Measurements from ENCODE around the gene HOXB2.

HOXB2 gene

GRCh38 chr17:48578616-48579470 is 33.9 kb upstream of the HOXB2 start:
- DNase-seq (ENCODE audit: low read depth in 2 of 2): no peak

GRCh38 chr17:48577946-48578615 is 33.2 kb upstream of the HOXB2 start, which contains the start of gene HOXB4:
HOXB4 (minus strand) TSS chr17:48578350; CDS start chr17:48578319, 31 bp downstream.
- DNase-seq (ENCODE audit: low read depth in 2 of 2): peak in 1 of 2 donors; percentile 42

GRCh38 chr17:48577330-48577945 is 32.5 kb upstream of the HOXB2 start:
- no peak for DNase-seq (ENCODE audit: low read depth in 2 of 2)

GRCh38 chr17:48576479-48577309 is 31.8 kb upstream of the HOXB2 start:
- DNase-seq (ENCODE audit: low read depth in 2 of 2): no peak

GRCh38 chr17:48575673-48576478 is 31.0 kb upstream of the HOXB2 start:
- DNase-seq (ENCODE audit: low read depth in 2 of 2): no peak

- DNase-seq (ENCODE audit: low read depth in 2 of 2): no peak
Measured at GRCh38 chr17:48575066-48575582, 30.2 kb upstream of the HOXB2 start.

- no peak for DNase-seq (ENCODE audit: low read depth in 2 of 2)
Measured at GRCh38 chr17:48574505-48575065, 29.7 kb upstream of the HOXB2 start.

GRCh38 chr17:48571826-48572417 is 27.0 kb upstream of the HOXB2 start:
- no peak for DNase-seq (ENCODE audit: low read depth in 2 of 2)

GRCh38 chr17:48571024-48571818 is 26.3 kb upstream of the HOXB2 start:
- no peak for DNase-seq (ENCODE audit: low read depth in 2 of 2)

- DNase-seq (ENCODE audit: low read depth in 2 of 2): no peak
Measured at GRCh38 chr17:48570325-48571023, 25.6 kb upstream of the HOXB2 start.

GRCh38 chr17:48569674-48570324 is 24.9 kb upstream of the HOXB2 start:
- no peak for DNase-seq (ENCODE audit: low read depth in 2 of 2)

GRCh38 chr17:48569240-48569582 is 24.3 kb upstream of the HOXB2 start:
- DNase-seq (ENCODE audit: low read depth in 2 of 2): no peak

- no peak for DNase-seq (ENCODE audit: low read depth in 2 of 2)
Measured at GRCh38 chr17:48568499-48569239, 23.8 kb upstream of the HOXB2 start.

- DNase-seq (ENCODE audit: low read depth in 2 of 2): no peak
Measured at GRCh38 chr17:48567646-48568354, 22.9 kb upstream of the HOXB2 start.

GRCh38 chr17:48567209-48567608 is 22.3 kb upstream of the HOXB2 start:
- DNase-seq (ENCODE audit: low read depth in 2 of 2): no peak

GRCh38 chr17:48566717-48567116 is 21.8 kb upstream of the HOXB2 start:
- no peak for DNase-seq (ENCODE audit: low read depth in 2 of 2)
